AG09309 (cell line): Measurements from ENCODE around the gene SYT1.

ENCODE experiments used
- DNase-seq: peaks from one replicate; pipeline ENCODE4 v3.0.0-alpha.2; 2010; ENCODE audit warnings: low read depth
- H3K4me3 ChIP-seq: 2 replicates; pipeline ENCODE4 v1.5.1; 2011; ENCODE audit warnings: mild to moderate bottlenecking, low read depth, low read length, moderate library complexity; ENCODE audit not compliant: control insufficient read depth
- TF ChIP-seq, protein P1 (sequence below): IDR thresholded peaks from 2 replicates; pipeline ENCODE4 v1.5.1; 2011; ENCODE audit warnings: mild to moderate bottlenecking, low read depth, low read length, inconsistent platforms; ENCODE audit not compliant: insufficient read depth, control insufficient read depth; ENCODE audit errors: missing control alignments

The SYT1 gene

DNA sequence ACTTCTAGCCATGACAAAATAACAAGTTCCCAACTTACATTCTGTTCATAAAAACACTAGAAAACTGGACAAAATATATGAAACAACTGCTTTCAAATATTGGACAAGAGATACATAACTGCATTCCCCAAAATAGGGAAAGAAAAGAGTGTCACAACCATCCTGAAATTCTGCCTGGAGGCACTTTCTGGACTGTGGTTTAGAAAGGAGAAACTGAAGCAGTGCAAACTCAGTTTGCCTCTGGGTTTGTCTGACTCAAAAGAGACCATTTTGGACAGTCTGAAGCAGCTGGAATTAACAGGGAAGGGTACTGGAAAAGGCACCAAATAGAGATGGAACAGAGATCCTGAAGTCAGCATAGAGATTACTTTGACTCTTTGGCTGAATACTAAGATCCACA, 11.3 kb upstream of the SYT1 start:
- no peak for DNase-seq
- H3K4me3 ChIP-seq = no peak overlapping the region
- TF ChIP-seq, protein P1, sequence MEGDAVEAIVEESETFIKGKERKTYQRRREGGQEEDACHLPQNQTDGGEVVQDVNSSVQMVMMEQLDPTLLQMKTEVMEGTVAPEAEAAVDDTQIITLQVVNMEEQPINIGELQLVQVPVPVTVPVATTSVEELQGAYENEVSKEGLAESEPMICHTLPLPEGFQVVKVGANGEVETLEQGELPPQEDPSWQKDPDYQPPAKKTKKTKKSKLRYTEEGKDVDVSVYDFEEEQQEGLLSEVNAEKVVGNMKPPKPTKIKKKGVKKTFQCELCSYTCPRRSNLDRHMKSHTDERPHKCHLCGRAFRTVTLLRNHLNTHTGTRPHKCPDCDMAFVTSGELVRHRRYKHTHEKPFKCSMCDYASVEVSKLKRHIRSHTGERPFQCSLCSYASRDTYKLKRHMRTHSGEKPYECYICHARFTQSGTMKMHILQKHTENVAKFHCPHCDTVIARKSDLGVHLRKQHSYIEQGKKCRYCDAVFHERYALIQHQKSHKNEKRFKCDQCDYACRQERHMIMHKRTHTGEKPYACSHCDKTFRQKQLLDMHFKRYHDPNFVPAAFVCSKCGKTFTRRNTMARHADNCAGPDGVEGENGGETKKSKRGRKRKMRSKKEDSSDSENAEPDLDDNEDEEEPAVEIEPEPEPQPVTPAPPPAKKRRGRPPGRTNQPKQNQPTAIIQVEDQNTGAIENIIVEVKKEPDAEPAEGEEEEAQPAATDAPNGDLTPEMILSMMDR = no peak

DNA sequence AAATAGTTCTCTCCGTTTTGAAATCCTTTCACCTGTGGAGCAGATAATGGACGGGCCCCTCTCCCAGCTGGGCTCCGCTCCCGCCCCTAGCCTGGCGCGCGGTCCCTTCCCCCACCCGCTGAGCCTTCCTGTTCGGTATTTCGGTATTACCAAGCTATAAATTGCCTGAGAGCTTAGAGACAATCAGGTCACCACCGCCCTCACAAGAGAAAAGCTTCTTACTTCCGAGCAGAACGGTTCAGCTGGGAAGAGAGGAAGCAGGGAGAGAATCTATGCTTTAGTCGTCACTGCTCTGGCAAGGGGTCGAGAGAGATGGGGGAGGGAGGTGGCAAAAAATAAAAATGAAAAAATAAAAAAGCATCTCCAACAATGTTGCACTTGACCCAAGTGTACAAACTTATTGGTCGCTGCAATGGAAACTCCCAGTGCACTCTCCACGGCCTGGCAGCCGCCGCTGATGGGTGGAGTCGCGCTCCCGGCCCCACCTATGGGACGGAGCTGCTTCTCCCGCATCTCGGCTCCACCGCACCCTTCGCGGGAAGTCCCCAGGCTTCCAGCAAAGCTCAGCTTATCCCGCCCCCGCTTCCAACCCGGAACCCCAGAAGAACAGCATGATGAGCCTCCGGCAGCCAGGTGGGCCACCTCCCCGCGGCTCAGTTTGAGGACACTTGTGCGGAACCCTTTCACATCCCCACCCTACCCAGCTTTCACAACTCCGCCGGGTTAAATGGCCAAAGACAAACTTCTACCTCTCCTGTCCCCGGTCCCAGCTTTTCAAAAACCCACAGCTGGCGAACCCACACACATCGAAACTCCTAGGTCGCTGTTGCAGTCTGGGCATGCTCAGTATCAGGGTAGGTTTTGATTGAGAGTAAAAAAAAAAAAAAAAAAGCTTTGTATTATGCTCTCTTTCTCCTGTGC, 832 bp upstream of the SYT1 start:
- TF ChIP-seq, protein P1 = no peak
- DNase-seq = no peak
- H3K4me3 ChIP-seq = peak overlapping the region; percentile 86

DNA sequence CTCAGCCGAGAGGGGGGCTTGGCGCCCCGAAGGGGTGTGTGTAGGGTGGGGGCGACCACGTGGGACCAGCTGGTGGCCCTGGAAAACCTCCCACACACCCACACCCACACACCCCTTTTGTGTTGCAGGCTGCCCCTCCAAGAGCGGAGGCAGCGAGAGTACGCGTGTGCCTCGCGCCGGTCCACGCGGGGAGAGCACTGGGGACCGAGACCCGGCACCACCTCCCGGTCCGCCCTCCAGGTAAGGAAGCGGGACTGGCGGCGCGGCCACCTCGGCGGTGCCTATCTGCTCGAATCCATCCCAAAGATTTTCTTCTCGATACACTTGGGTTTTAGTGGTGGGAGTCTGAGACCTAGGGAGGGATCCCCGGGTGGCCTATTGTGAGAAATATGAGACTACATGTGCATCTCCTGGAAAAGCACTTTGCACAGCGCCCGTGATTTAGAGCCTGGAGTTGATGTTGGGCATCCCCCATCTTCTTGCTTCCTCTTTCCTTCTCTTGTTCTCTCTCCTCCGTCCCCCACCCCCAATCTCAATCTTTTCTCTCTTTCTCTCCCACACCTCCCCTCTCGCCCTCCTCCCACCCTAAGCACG, 393 bp downstream of the SYT1 start:
- TF ChIP-seq, protein P1 = no peak
- H3K4me3 ChIP-seq = peak overlapping the region; percentile 86
- no peak for DNase-seq

DNA sequence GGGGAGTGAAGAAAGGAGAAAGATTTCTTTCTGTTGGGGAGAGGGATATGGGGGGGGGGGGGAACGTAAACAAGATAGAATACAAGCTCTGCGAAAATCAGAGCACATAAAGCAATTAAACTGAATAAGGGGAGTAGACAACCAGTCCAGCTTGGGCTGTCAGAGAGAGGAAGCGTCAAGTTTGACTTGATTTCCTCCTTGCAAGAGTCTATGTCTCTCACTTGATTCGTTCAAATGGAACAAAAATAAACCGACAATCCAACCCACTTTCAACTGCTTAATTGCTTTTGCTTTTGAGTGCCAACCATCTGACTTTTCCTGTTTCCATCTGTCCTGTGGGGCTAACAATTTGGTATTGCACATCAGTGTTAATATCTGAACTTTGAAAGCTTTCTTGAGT, 942 bp downstream of the SYT1 start:
- DNase-seq = no peak
- TF ChIP-seq, protein P1 = no peak
- H3K4me3 ChIP-seq = peak overlapping the region; percentile 86

DNA sequence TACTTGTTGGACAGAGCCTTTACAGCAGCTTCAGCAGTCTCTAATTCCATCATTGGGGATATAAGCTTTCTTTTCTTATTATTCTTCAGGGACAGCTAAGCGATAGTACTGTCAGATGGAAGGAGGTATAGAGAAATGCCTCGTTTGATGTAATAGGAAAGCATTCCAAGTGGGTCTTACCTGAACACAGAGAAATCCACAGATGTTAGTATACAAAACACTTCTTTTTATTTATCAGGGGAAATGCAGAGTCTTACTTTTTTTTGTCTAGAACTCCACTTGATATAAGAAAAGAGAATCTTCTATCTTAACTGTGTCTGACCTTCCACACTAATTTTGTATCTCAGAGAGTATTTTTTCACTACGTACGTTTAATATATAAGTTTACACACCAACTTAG, 1.9 kb downstream of the SYT1 start:
- no peak for DNase-seq
- TF ChIP-seq, protein P1 = no peak
- no peak overlapping the region for H3K4me3 ChIP-seq

DNA sequence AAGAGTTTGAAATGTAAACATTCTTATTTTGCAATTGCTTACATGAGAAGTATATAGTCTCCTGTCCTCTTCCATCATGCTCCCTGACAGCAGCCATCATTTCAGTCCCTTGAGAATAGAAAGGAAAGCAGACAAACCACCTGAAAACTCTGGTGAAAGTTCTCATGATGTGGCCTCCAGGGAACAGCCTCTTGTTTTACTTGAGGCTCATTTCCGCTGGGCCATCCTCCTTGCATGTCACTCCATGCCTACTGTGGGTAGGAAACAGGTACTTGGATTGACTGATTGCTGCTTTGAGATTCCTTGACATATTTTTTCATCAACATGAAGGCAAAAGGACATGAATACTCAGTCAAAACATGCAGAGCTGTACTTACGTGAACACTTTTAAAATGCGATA, 6.0 kb downstream of the SYT1 start:
- no peak overlapping the region for H3K4me3 ChIP-seq
- TF ChIP-seq, protein P1 = no peak
- no peak for DNase-seq

DNA sequence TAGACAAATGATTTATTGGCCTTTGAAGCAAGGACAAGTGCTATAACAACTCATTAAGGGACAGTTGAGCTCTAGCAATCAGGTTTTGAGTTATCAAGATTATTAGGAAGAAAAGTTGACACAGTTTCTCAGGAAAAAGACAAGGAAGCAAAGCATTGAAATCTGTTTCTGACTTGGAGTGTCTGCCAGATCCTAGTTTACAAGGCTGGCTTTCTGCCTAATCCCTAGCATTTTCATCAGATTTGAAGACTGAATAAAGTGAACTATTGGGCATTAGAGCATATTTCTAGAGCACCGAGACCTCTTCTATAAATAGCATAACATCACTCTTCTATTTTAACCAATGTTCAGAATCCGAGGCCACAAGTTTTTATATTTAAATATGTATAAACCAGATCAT, 7.0 kb downstream of the SYT1 start:
- TF ChIP-seq, protein P1 = no peak
- no peak for DNase-seq
- H3K4me3 ChIP-seq = no peak overlapping the region
